Measurements from ENCODE around the gene ULK2.

GRCh38 chr17:19730843-19731242 is 136.9 kb downstream of the ULK2 start:
- no peak for TF ChIP-seq CTCF (conservative IDR thresholded peaks at IDR 0.05; ENCODE audit: low read depth, low read length)
- TF ChIP-seq EZH2 (IDR thresholded peaks at IDR 0.05; ENCODE audit: borderline replicate concordance, low read depth, low read length, poor library complexity, severe bottlenecking) = no peak
